Activated naive CD4-positive, alpha-beta T cell treated with anti-CD3 and anti-CD28 coated beads, Interleukin-2, amount 50 U/mL, for 24 hours (primary cell): ENCODE measurements around the gene MACROD2.

Source experiments
- H3K27ac Mint-ChIP-seq: one replicate; pipeline ENCODE4 v1.8.0; 2021; ENCODE audit warnings: mild to moderate bottlenecking, mixed read lengths
- H3K27me3 Mint-ChIP-seq: one replicate; pipeline ENCODE4 v1.8.0; 2021; ENCODE audit warnings: mixed read lengths
- H3K36me3 Mint-ChIP-seq: one replicate; pipeline ENCODE4 v1.8.0; 2021; ENCODE audit warnings: mixed read lengths
- H3K4me1 Mint-ChIP-seq: one replicate; pipeline ENCODE4 v1.8.0; 2021; ENCODE audit warnings: mixed read lengths
- H3K4me3 Mint-ChIP-seq: one replicate; pipeline ENCODE4 v1.8.0; 2021; ENCODE audit warnings: mild to moderate bottlenecking, mixed read lengths
- H3K9me3 Mint-ChIP-seq: one replicate; pipeline ENCODE4 v1.8.0; 2021; ENCODE audit warnings: mixed read lengths

MACROD2 gene

GRCh38 chr20:16049529-16050093 lies 2054.3 kb downstream of the MACROD2 start:
- Mint-ChIP-seq H3K36me3 (no peaks in the 10 kb centered on the region), H3K4me3 (no peak overlapping the region), H3K4me1 (no peaks in the 10 kb centered on the region), H3K9me3 (no peaks in the 10 kb centered on the region), H3K27me3 (no peaks in the 10 kb centered on the region), H3K27ac (no peak overlapping the region)

- Mint-ChIP-seq H3K9me3 (no peaks in the 10 kb centered on the region), H3K4me1 (no peaks in the 10 kb centered on the region), H3K4me3 (no peak overlapping the region), H3K27ac (no peak overlapping the region), H3K27me3 (no peaks in the 10 kb centered on the region), H3K36me3 (no peaks in the 10 kb centered on the region)
Observed at GRCh38 chr20:16050366-16050765, 2055.1 kb downstream of the MACROD2 start.

- Mint-ChIP-seq H3K4me3 (no peak overlapping the region), H3K9me3 (no peaks in the 10 kb centered on the region), H3K4me1 (no peaks in the 10 kb centered on the region), H3K36me3 (no peaks in the 10 kb centered on the region), H3K27me3 (no peaks in the 10 kb centered on the region), H3K27ac (no peak overlapping the region)
Observed at GRCh38 chr20:16051968-16052367, 2056.7 kb downstream of the MACROD2 start.

- Mint-ChIP-seq H3K27ac (no peak overlapping the region), H3K27me3 (no peaks in the 10 kb centered on the region), H3K4me1 (no peaks in the 10 kb centered on the region), H3K4me3 (no peak overlapping the region), H3K36me3 (no peaks in the 10 kb centered on the region), H3K9me3 (no peaks in the 10 kb centered on the region)
Observed at GRCh38 chr20:16052456-16052855, 2057.1 kb downstream of the MACROD2 start.

- no peaks in the 10 kb centered on the region for H3K27me3 Mint-ChIP-seq
- no peak overlapping the region for H3K27ac Mint-ChIP-seq
Observed at GRCh38 chr20:16054985-16055384, 2059.7 kb downstream of the MACROD2 start.

GRCh38 chr20:16057651-16058050 lies 2062.3 kb downstream of the MACROD2 start:
- H3K27me3 Mint-ChIP-seq = peaks cover 2% of the 10 kb centered on the region
- no peak overlapping the region for H3K4me3 Mint-ChIP-seq
- no peaks in the 10 kb centered on the region for H3K36me3 Mint-ChIP-seq
- peaks cover 13% of the 10 kb centered on the region for H3K9me3 Mint-ChIP-seq
- no peak overlapping the region for H3K27ac Mint-ChIP-seq
- no peaks in the 10 kb centered on the region for H3K4me1 Mint-ChIP-seq

More at GRCh38 chr20:16054985-16055384, 2059.7 kb downstream of the MACROD2 start:
- H3K4me1 Mint-ChIP-seq = no peaks in the 10 kb centered on the region
- peaks cover 12% of the 10 kb centered on the region for H3K9me3 Mint-ChIP-seq
- no peak overlapping the region for H3K4me3 Mint-ChIP-seq
- H3K36me3 Mint-ChIP-seq = no peaks in the 10 kb centered on the region

- H3K4me3 Mint-ChIP-seq = no peak overlapping the region
- no peaks in the 10 kb centered on the region for H3K36me3 Mint-ChIP-seq
- no peaks in the 10 kb centered on the region for H3K4me1 Mint-ChIP-seq
- H3K9me3 Mint-ChIP-seq = peaks cover 13% of the 10 kb centered on the region
- peaks cover 2% of the 10 kb centered on the region for H3K27me3 Mint-ChIP-seq
- no peak overlapping the region for H3K27ac Mint-ChIP-seq
Observed at GRCh38 chr20:16058268-16058667, 2063.0 kb downstream of the MACROD2 start.

- H3K27ac Mint-ChIP-seq = no peak overlapping the region
- no peaks in the 10 kb centered on the region for H3K4me1 Mint-ChIP-seq
- H3K36me3 Mint-ChIP-seq = no peaks in the 10 kb centered on the region
- no peak overlapping the region for H3K4me3 Mint-ChIP-seq
- peaks cover 13% of the 10 kb centered on the region for H3K9me3 Mint-ChIP-seq
- peaks cover 2% of the 10 kb centered on the region for H3K27me3 Mint-ChIP-seq
Observed at GRCh38 chr20:16059841-16060240, 2064.5 kb downstream of the MACROD2 start.

- H3K27ac Mint-ChIP-seq = no peak overlapping the region
- H3K36me3 Mint-ChIP-seq = no peaks in the 10 kb centered on the region
- H3K4me1 Mint-ChIP-seq = no peaks in the 10 kb centered on the region
- H3K9me3 Mint-ChIP-seq = peaks cover 13% of the 10 kb centered on the region
- no peak overlapping the region for H3K4me3 Mint-ChIP-seq
- peaks cover 2% of the 10 kb centered on the region for H3K27me3 Mint-ChIP-seq
Observed at GRCh38 chr20:16061351-16061750, 2066.0 kb downstream of the MACROD2 start.

- H3K4me3 Mint-ChIP-seq = no peak overlapping the region
- H3K27ac Mint-ChIP-seq = no peak overlapping the region
- H3K27me3 Mint-ChIP-seq = peaks cover 2% of the 10 kb centered on the region
- H3K4me1 Mint-ChIP-seq = no peaks in the 10 kb centered on the region
- no peaks in the 10 kb centered on the region for H3K36me3 Mint-ChIP-seq
- peaks cover 17% of the 10 kb centered on the region for H3K9me3 Mint-ChIP-seq
Observed at GRCh38 chr20:16062661-16063581, 2067.6 kb downstream of the MACROD2 start.

- Mint-ChIP-seq H3K4me3 (no peak overlapping the region), H3K27ac (no peak overlapping the region), H3K27me3 (peaks cover 2% of the 10 kb centered on the region), H3K4me1 (no peaks in the 10 kb centered on the region), H3K36me3 (no peaks in the 10 kb centered on the region), H3K9me3 (peaks cover 14% of the 10 kb centered on the region)
Observed at GRCh38 chr20:16063881-16064280, 2068.6 kb downstream of the MACROD2 start.

GRCh38 chr20:16064989-16065707 lies 2069.8 kb downstream of the MACROD2 start:
- Mint-ChIP-seq H3K27ac (no peak overlapping the region), H3K9me3 (peaks cover 5% of the 10 kb centered on the region), H3K36me3 (no peaks in the 10 kb centered on the region), H3K4me1 (no peaks in the 10 kb centered on the region), H3K27me3 (peaks cover 2% of the 10 kb centered on the region), H3K4me3 (no peak overlapping the region)

- Mint-ChIP-seq H3K27ac (no peak overlapping the region), H3K36me3 (no peaks in the 10 kb centered on the region), H3K9me3 (peaks cover 16% of the 10 kb centered on the region), H3K27me3 (no peaks in the 10 kb centered on the region), H3K4me1 (no peaks in the 10 kb centered on the region), H3K4me3 (no peak overlapping the region)
Observed at GRCh38 chr20:16066571-16066970, 2071.3 kb downstream of the MACROD2 start.

- Mint-ChIP-seq H3K9me3 (peaks cover 19% of the 10 kb centered on the region), H3K4me3 (no peak overlapping the region), H3K36me3 (no peaks in the 10 kb centered on the region), H3K27me3 (no peaks in the 10 kb centered on the region), H3K27ac (no peak overlapping the region), H3K4me1 (no peaks in the 10 kb centered on the region)
Observed at GRCh38 chr20:16069389-16070010, 2074.2 kb downstream of the MACROD2 start.

GRCh38 chr20:16072220-16072619 lies 2076.9 kb downstream of the MACROD2 start:
- H3K4me1 Mint-ChIP-seq = no peaks in the 10 kb centered on the region
- H3K36me3 Mint-ChIP-seq = no peaks in the 10 kb centered on the region
- no peak overlapping the region for H3K27ac Mint-ChIP-seq
- peaks cover 19% of the 10 kb centered on the region for H3K9me3 Mint-ChIP-seq
- H3K27me3 Mint-ChIP-seq = peaks cover 2% of the 10 kb centered on the region
- H3K4me3 Mint-ChIP-seq = no peak overlapping the region
